ENCODE measurements around the gene DRC1. TPM values are rescaled to one million over a fixed set of nuclear protein-coding genes. Genes with fewer than 3 reads are reported as not detected.

Gene DRC1
- total RNA-seq, 1 experiment from 2014 or later, result not detected

- DNase-seq, result peak; percentile 26
- no peak overlapping the region for H3K27ac ChIP-seq (ENCODE audit: insufficient read length, low read depth, low read length)
- no peak overlapping the region for H2BK12ac ChIP-seq (ENCODE audit: insufficient read length, low read depth, low read length)
- no peaks in the 10 kb centered on the region for H3K79me1 ChIP-seq (ENCODE audit: insufficient read depth, low read depth, low read length, poor library complexity, severe bottlenecking)
- H4K91ac ChIP-seq (ENCODE audit: insufficient read length, low read depth, low read length), result no peak overlapping the region
- H4K8ac ChIP-seq (replicated peaks; ENCODE audit: insufficient read length, low read depth, low read length), result no peak overlapping the region
- H3K4me3 Mint-ChIP-seq, result no peak overlapping the region
- no peak overlapping the region for H3K56ac ChIP-seq (ENCODE audit: insufficient read length, low read depth, low read length)
- no peaks in the 10 kb centered on the region for H3K9me3 ChIP-seq (ENCODE audit: control insufficient read depth, low read depth, low read length)
- no CpG with 5 or more reads among the region's 11 CpGs for WGBS (ENCODE audit: extremely low coverage, insufficient read length, low lambda C conversion rate)
- no peak overlapping the region; a peak in 1 of 7 replicates for H3K27ac Mint-ChIP-seq
- no peak overlapping the region for H2BK15ac ChIP-seq (ENCODE audit: low read depth, low read length)
- H3K27me3 Mint-ChIP-seq (ENCODE audit: low read depth), result no peaks in the 10 kb centered on the region; the same call in none of the 2 replicates
- no peaks in the 10 kb centered on the region for H3K9me3 Mint-ChIP-seq
- no peak overlapping the region for H3K18ac ChIP-seq (ENCODE audit: insufficient read length, low read depth, low read length)
- TF ChIP-seq, protein P1, sequence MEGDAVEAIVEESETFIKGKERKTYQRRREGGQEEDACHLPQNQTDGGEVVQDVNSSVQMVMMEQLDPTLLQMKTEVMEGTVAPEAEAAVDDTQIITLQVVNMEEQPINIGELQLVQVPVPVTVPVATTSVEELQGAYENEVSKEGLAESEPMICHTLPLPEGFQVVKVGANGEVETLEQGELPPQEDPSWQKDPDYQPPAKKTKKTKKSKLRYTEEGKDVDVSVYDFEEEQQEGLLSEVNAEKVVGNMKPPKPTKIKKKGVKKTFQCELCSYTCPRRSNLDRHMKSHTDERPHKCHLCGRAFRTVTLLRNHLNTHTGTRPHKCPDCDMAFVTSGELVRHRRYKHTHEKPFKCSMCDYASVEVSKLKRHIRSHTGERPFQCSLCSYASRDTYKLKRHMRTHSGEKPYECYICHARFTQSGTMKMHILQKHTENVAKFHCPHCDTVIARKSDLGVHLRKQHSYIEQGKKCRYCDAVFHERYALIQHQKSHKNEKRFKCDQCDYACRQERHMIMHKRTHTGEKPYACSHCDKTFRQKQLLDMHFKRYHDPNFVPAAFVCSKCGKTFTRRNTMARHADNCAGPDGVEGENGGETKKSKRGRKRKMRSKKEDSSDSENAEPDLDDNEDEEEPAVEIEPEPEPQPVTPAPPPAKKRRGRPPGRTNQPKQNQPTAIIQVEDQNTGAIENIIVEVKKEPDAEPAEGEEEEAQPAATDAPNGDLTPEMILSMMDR (conservative IDR thresholded peaks at IDR 0.05), result no peak
- H3K14ac ChIP-seq (ENCODE audit: insufficient read depth, low read length), result no peak overlapping the region
- H3K27me3 ChIP-seq (ENCODE audit: insufficient read depth, low read length), result no peaks in the 10 kb centered on the region
- no peaks in the 10 kb centered on the region for H3K23me2 ChIP-seq (ENCODE audit: insufficient read length, low read depth, low read length, poor library complexity, severe bottlenecking)
- no peak overlapping the region for H3K9ac ChIP-seq (ENCODE audit: extremely low read depth, insufficient read length, low read length)
- no peak overlapping the region for H2BK120ac ChIP-seq (ENCODE audit: low read depth, low read length, poor library complexity, severe bottlenecking)
- no peak overlapping the region for H3K4ac ChIP-seq (ENCODE audit: low read depth, low read length)
- H3K4me1 Mint-ChIP-seq, result peaks cover 34 to 40% of the 10 kb centered on the region in 2 experiments
- no peaks in the 10 kb centered on the region for H3K36me3 Mint-ChIP-seq (ENCODE audit: insufficient read depth in 1 of 3, low read depth in 3 of 3)
- no peak overlapping the region for H3K4me2 ChIP-seq (ENCODE audit: insufficient read depth, insufficient read length, low read length)
- no peak overlapping the region for H2BK20ac ChIP-seq (ENCODE audit: low read depth, low read length, poor library complexity, severe bottlenecking)
- H3K23ac ChIP-seq (ENCODE audit: insufficient read length, low read depth, low read length), result no peak overlapping the region
- H2AK5ac ChIP-seq (ENCODE audit: insufficient read length, low read length), result no peak overlapping the region
- no peaks in the 10 kb centered on the region for H4K20me1 ChIP-seq (ENCODE audit: control insufficient read depth, insufficient read depth, insufficient read length)
- no peak overlapping the region for H4K5ac ChIP-seq (ENCODE audit: insufficient read length, low read depth, low read length)
- H2BK5ac ChIP-seq (ENCODE audit: insufficient read length, low read length), result no peak overlapping the region
- no peak overlapping the region for H3T11ph ChIP-seq (ENCODE audit: low read length)
- no peaks in the 10 kb centered on the region for H3K4me1 ChIP-seq (ENCODE audit: insufficient read depth, low read length)
- H3K79me2 ChIP-seq (ENCODE audit: insufficient read depth, low read length), result no peaks in the 10 kb centered on the region
- H2AFZ ChIP-seq (ENCODE audit: low read length), result no peak overlapping the region
Observed at GRCh38 chr2:26457251-26457666, 55.5 kb downstream of the DRC1 start.
